NCI-H526 (cell line): ENCODE results near the gene EVA1B.
A peak's percentile ranks its signal among the peaks of the same experiment; 100 is the strongest.

Experiments
- DNase-seq, 2 experiments: peaks; one replicate each; lab custom pipeline; 2025; lab: John Stamatoyannopoulos, UW

EVA1B gene

GRCh38 chr1:36320291-36320761 lies 3.1 kb downstream of the EVA1B start:
- no peak for DNase-seq

- no peak for DNase-seq
These were observed 14.0 kb downstream of the EVA1B start for GRCh38 chr1:36309397-36309796.

- DNase-seq = peak in 1 of 2 experiments; percentile 26
These were observed 15.7 kb downstream of the EVA1B start for GRCh38 chr1:36307601-36308330.

- DNase-seq = peak; percentile 97 to 100
These were observed 16.5 kb downstream of the EVA1B start for GRCh38 chr1:36306902-36307456.

- DNase-seq = peak; percentile 79 to 94
These were observed 17.1 kb downstream of the EVA1B start, which contains the start of gene SH3D21 for GRCh38 chr1:36306210-36306901. TSS of gene SH3D21 (plus strand) at chr1:36306368. CDS start at chr1:36306421, 53 bp downstream.

GRCh38 chr1:36305915-36306209 lies 17.6 kb downstream of the EVA1B start:
- DNase-seq = no peak

GRCh38 chr1:36304970-36305914 lies 18.2 kb downstream of the EVA1B start:
- no peak for DNase-seq

GRCh38 chr1:36304521-36304920 lies 18.9 kb downstream of the EVA1B start:
- DNase-seq = no peak

GRCh38 chr1:36303650-36304360 lies 19.6 kb downstream of the EVA1B start:
- no peak for DNase-seq

- no peak for DNase-seq
These were observed 20.2 kb downstream of the EVA1B start for GRCh38 chr1:36303244-36303643.

GRCh38 chr1:36301220-36301619 lies 22.2 kb downstream of the EVA1B start:
- DNase-seq = no peak

GRCh38 chr1:36300526-36300925 lies 22.9 kb downstream of the EVA1B start:
- no peak for DNase-seq

GRCh38 chr1:36298640-36299039 lies 24.8 kb downstream of the EVA1B start:
- DNase-seq = no peak

GRCh38 chr1:36297062-36297461 lies 26.4 kb downstream of the EVA1B start:
- DNase-seq = no peak

- DNase-seq = no peak
These were observed 28.1 kb downstream of the EVA1B start for GRCh38 chr1:36295390-36295789.

GRCh38 chr1:36287595-36287994 lies 35.9 kb downstream of the EVA1B start:
- DNase-seq = no peak

GRCh38 chr1:36286802-36287201 lies 36.6 kb downstream of the EVA1B start:
- no peak for DNase-seq

- peak; percentile 75 to 94 for DNase-seq
These were observed 37.9 kb downstream of the EVA1B start for GRCh38 chr1:36285443-36286101.

- DNase-seq = no peak
These were observed 38.9 kb downstream of the EVA1B start for GRCh38 chr1:36284517-36284916.

GRCh38 chr1:36284061-36284460 lies 39.4 kb downstream of the EVA1B start:
- no peak for DNase-seq

GRCh38 chr1:36279789-36280296 lies 43.6 kb downstream of the EVA1B start:
- no peak for DNase-seq
